Smooth muscle cell (in vitro differentiated cells): Measurements from ENCODE around the gene KLRF2. TPM values are rescaled to one million over a fixed set of nuclear protein-coding genes. Genes with fewer than 3 reads are reported as not detected.

Experiments used
- DNase-seq: peaks from one replicate; lab custom pipeline; 2025; ENCODE audit not compliant: unreplicated experiment; lab: John Stamatoyannopoulos, UW
- H2AFZ ChIP-seq: fragments of 200-600 bp; sonication (generic); 2 replicates; pipeline ENCODE4 v1.6.0; 2016; ENCODE audit warnings: antibody characterized with exemption, low read depth, mild to moderate bottlenecking
- H3F3A ChIP-seq: fragments of 200-600 bp; sonication (generic); 2 replicates; pipeline ENCODE4 v1.6.0; 2017; ENCODE audit warnings: antibody characterized with exemption, low read depth
- H3K27ac ChIP-seq: fragments of 200-600 bp; sonication (generic); 2 replicates; pipeline ENCODE4 v1.5.1; 2016; ENCODE audit warnings: low read depth, mild to moderate bottlenecking
- H3K27me3 ChIP-seq: fragments of 200-600 bp; sonication (generic); 2 replicates; pipeline ENCODE4 v1.6.1; 2016; ENCODE audit warnings: low read depth, mild to moderate bottlenecking
- H3K36me3 ChIP-seq: fragments of 200-600 bp; sonication (generic); 2 replicates; pipeline ENCODE4 v1.5.1; 2016; ENCODE audit warnings: low read depth
- H3K4me1 ChIP-seq: fragments of 200-600 bp; sonication (generic); 2 replicates; pipeline ENCODE4 v1.5.1; 2016; ENCODE audit warnings: low read depth
- H3K4me2 ChIP-seq: fragments of 200-600 bp; sonication (generic); 2 replicates; pipeline ENCODE4 v1.6.0; 2016; ENCODE audit warnings: mild to moderate bottlenecking
- H3K4me3 ChIP-seq: fragments of 200-600 bp; sonication (generic); 2 replicates; pipeline ENCODE4 v1.5.1; 2016; ENCODE audit warnings: mild to moderate bottlenecking
- H3K79me2 ChIP-seq: fragments of 200-600 bp; sonication (generic); 2 replicates; pipeline ENCODE4 v1.6.0; 2016; ENCODE audit warnings: low read depth, mild to moderate bottlenecking
- H3K9ac ChIP-seq: fragments of 200-600 bp; sonication (generic); 2 replicates; pipeline ENCODE4 v1.6.0; 2016; ENCODE audit warnings: low read depth
- H3K9me3 ChIP-seq: fragments of 200-600 bp; sonication (generic); replicated peaks from 2 replicates; pipeline ENCODE4 v1.5.1; 2016; ENCODE audit warnings: low read depth
- H4K20me1 ChIP-seq: fragments of 200-600 bp; sonication (generic); 2 replicates; pipeline ENCODE4 v1.6.0; 2016; ENCODE audit warnings: low read depth
- CTCF ChIP-seq: fragments of 200-600 bp; sonication (generic); IDR thresholded peaks from 2 replicates; pipeline ENCODE4 v1.5.1; 2017; ENCODE audit warnings: borderline replicate concordance, mild to moderate bottlenecking, antibody characterized with exemption; ENCODE audit not compliant: insufficient read depth, poor library complexity, severe bottlenecking
- WGBS: methylation state at CpG from one replicate; pipeline ENCODE4 v1.1.7; 2016; ENCODE audit warnings: low lambda C conversion rate; 5-methylcytosine and 5-hydroxymethylcytosine counted together
- polyA plus RNA-seq: library from polyadenylated mRNA; unstranded; fragments of >200 nt; fragmentation: Nextera tagmentation; extraction: Ambion mirVana; gene quantifications from 2 replicates; pipeline ENCODE4 v1.2.1, GENCODE V29; 2016
- total RNA-seq: library from RNA; depleted of rRNA; stranded (reverse); fragments of >200 nt; gene quantifications from 2 replicates; pipeline ENCODE4 v1.2.3, GENCODE V29; 2014

KLRF2 gene
- total and polyA plus RNA-seq, 2 experiments from 2014 or later = not detected

DNA sequence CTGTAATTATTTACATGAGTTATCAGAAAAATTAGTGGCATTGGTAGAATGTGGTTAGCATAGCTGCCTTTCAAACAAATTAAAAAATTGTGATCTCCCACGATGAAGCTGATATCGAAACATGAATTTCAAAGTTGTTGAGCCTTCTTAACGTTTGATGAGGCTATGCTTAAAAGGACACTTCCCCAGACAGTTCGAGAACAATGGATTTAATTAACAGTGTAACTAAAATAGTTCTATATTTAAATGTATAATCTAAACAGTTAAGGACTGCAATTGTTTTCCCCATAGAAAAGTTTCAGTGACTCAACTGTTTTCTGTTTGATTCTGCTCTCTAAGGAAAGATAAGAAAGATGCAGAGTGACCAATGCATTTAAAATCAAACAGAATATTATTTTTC is 13.8 kb upstream of the KLRF2 start:
- H3K27me3 ChIP-seq = no peaks in the 10 kb centered on the region
- H3K4me1 ChIP-seq = peaks cover 34% of the 10 kb centered on the region
- peak overlapping the region; percentile 44 for H3K4me3 ChIP-seq
- H3F3A ChIP-seq = peaks cover 11% of the 10 kb centered on the region
- no peaks in the 10 kb centered on the region for H3K79me2 ChIP-seq
- H3K9me3 ChIP-seq = peaks cover 10% of the 10 kb centered on the region
- TF ChIP-seq CTCF = no peak
- no peaks in the 10 kb centered on the region for H3K36me3 ChIP-seq
- H3K4me2 ChIP-seq = peak overlapping the region; percentile 32
- no peaks in the 10 kb centered on the region for H4K20me1 ChIP-seq
- no peak overlapping the region for H3K27ac ChIP-seq
- H2AFZ ChIP-seq = no peak overlapping the region
- H3K9ac ChIP-seq = no peak overlapping the region
- no peak for DNase-seq
- 91% methylated on average over 4 of the region's 4 CpGs for WGBS

GRCh38 chr12:9868311-9868801 is 12.9 kb upstream of the KLRF2 start:
- Histone ChIP-seq H3K9me3 (peaks cover 9% of the 10 kb centered on the region), H3K4me3 (peak overlapping the region; percentile 44), H3F3A (peaks cover 11% of the 10 kb centered on the region), H3K36me3 (no peaks in the 10 kb centered on the region), H3K79me2 (no peaks in the 10 kb centered on the region), H3K27me3 (no peaks in the 10 kb centered on the region), H4K20me1 (no peaks in the 10 kb centered on the region), H3K4me2 (peak overlapping the region; percentile 78), H3K27ac (no peak overlapping the region), H2AFZ (no peak overlapping the region), H3K9ac (no peak overlapping the region), H3K4me1 (peaks cover 35% of the 10 kb centered on the region)
- TF ChIP-seq CTCF = no peak
- 98% methylated on average over 11 of the region's 11 CpGs for WGBS
- DNase-seq = no peak

- 81% methylated on average over 4 of the region's 4 CpGs for WGBS
- H3K27me3 ChIP-seq = no peaks in the 10 kb centered on the region
- peaks cover 4% of the 10 kb centered on the region for H3K9me3 ChIP-seq
- H3F3A ChIP-seq = peaks cover 11% of the 10 kb centered on the region
- peak overlapping the region; percentile 90 for H2AFZ ChIP-seq
- no peaks in the 10 kb centered on the region for H3K36me3 ChIP-seq
- peak overlapping the region; percentile 76 for H3K27ac ChIP-seq
- no peaks in the 10 kb centered on the region for H4K20me1 ChIP-seq
- H3K4me2 ChIP-seq = peak overlapping the region; percentile 78
- no peak for TF ChIP-seq CTCF
- H3K4me1 ChIP-seq = peaks cover 35% of the 10 kb centered on the region
- peak overlapping the region; percentile 44 for H3K4me3 ChIP-seq
- H3K9ac ChIP-seq = no peak overlapping the region
- no peaks in the 10 kb centered on the region for H3K79me2 ChIP-seq
- no peak for DNase-seq
Observed at GRCh38 chr12:9868951-9869306, 12.4 kb upstream of the KLRF2 start.

DNA sequence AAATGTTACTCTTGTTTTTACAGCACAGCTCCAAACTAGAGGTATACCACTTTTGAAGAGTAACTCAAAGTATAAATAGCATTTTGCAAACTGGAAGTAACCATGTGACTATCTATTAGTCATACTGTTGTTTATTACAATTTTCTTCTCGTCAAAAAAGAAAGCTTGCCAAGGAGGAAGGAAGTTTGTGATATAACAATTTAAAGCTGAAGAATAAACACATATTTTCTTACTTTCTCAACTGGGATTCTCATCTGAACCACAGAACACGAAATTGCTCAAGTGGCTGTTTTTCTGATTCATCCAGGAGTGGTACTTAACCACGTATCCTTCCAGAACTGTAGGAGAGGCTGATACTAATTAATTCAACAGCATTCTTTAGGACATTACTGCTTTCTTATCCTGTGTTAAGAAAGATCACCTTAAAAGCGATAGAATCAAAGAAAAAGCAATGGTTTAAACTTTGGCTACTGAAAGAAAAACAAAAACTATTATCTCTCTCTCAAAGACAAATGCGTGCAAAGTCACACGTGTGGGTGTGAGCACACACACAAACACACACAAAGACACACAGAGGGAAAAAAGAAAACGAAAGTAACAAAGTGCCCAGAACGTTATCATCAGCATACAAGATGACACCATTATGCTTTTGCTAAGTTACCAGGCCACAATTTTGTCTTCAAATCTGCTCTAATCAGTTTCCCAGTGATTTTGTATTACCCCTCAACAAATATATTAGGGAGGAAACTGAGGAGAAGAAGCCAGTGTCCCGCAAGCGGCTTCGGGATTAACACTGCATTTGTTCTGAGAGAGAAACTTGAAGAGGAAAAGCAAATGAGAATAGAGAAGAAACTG is 11.8 kb upstream of the KLRF2 start, which contains the start of gene CLEC2B:
TSS of gene CLEC2B (minus strand) at position 48 of the 855 bp plus-strand sequence.
- Histone ChIP-seq H3K9ac (peak within 1 kb of the TSS; percentile 53), H3K9me3 (no peaks in the 10 kb centered on the region), H3K4me2 (peak within 1 kb of the TSS; percentile 78), H3K27me3 (no peaks in the 10 kb centered on the region), H3K4me3 (peak within 1 kb of the TSS; percentile 44), H3K79me2 (no peaks in the 10 kb centered on the region), H2AFZ (peak within 1 kb of the TSS; percentile 90), H3K27ac (peak within 1 kb of the TSS; percentile 76), H4K20me1 (no peaks in the 10 kb centered on the region), H3F3A (peaks cover 11% of the 10 kb centered on the region), H3K36me3 (no peaks in the 10 kb centered on the region), H3K4me1 (peaks cover 35% of the 10 kb centered on the region)
- DNase-seq = no peak
- WGBS = 34% methylated on average over 11 of the region's 11 CpGs
- TF ChIP-seq CTCF = no peak
